Activated CD4-positive, alpha-beta T cell treated with anti-CD3 and anti-CD28 coated beads for 36 hours (primary cell): ENCODE measurements around the gene ADCYAP1R1. TPM values are rescaled to one million over a fixed set of nuclear protein-coding genes. Genes with fewer than 3 reads are reported as not detected.
A peak's percentile ranks its signal among the peaks of the same experiment; 100 is the strongest.
"Not testable (repeated sequence)": the region's sequence is repeated elsewhere in the genome, so short reads cannot be mapped to it uniquely, and the experiment has no call there.

Source experiments
- ATAC-seq: fragments of 200-7000 bp; cut with Tn5 transposase; one replicate; pipeline ENCODE4 v1.10.0; 2021; ENCODE audit warnings: mild to moderate bottlenecking, moderate library complexity
- CTCF ChIA-PET: fragments of 350-600 bp; sonication (Branson Sonifier 250); formaldehyde crosslinking; loops from one replicate; lab custom pipeline; 2021; ENCODE audit warnings: antibody characterized with exemption; lab: Charles Lee
- POLR2A ChIA-PET: fragments of 350-600 bp; sonication (Branson Sonifier 250); formaldehyde crosslinking; loops from one replicate; lab custom pipeline; 2021; ENCODE audit warnings: antibody characterized with exemption, inconsistent platforms; lab: Charles Lee
- DNase-seq: peaks from one replicate; pipeline ENCODE4 v3.0.0-alpha.2; 2020
- H3K27ac Mint-ChIP-seq: one replicate; pipeline ENCODE4 v1.8.0; 2021; ENCODE audit warnings: mixed read lengths
- H3K27me3 Mint-ChIP-seq: one replicate; pipeline ENCODE4 v1.8.0; 2021; ENCODE audit warnings: mixed read lengths
- H3K36me3 Mint-ChIP-seq: one replicate; pipeline ENCODE4 v1.8.0; 2021; ENCODE audit warnings: low read depth, mixed read lengths
- H3K4me1 Mint-ChIP-seq: one replicate; pipeline ENCODE4 v1.8.0; 2021; ENCODE audit warnings: mixed read lengths
- H3K4me3 Mint-ChIP-seq: one replicate; pipeline ENCODE4 v1.8.0; 2021; ENCODE audit warnings: mild to moderate bottlenecking, moderate library complexity, mixed read lengths
- H3K9me3 Mint-ChIP-seq: one replicate; pipeline ENCODE4 v1.8.0; 2021; ENCODE audit warnings: low read depth, mixed read lengths
- intact Hi-C, 2 experiments: fragments of 100-400 bp; cut with DNase I in 1 of 2; cut with micrococcal nuclease in 1 of 2; formaldehyde crosslinking; loops; one replicate each; pipeline versions ENCODE4 v1.14.2 to v1.15.1; 2022 to 2024; cut with DNase I, micrococcal nuclease
- total RNA-seq, 2 experiments: library from RNA; stranded (reverse); gene quantifications; one replicate each; pipeline ENCODE4 v1.2.3, GENCODE V29; 2021

The ADCYAP1R1 gene
- total RNA-seq, 2 experiments from 2014 or later = not detected

DNA sequence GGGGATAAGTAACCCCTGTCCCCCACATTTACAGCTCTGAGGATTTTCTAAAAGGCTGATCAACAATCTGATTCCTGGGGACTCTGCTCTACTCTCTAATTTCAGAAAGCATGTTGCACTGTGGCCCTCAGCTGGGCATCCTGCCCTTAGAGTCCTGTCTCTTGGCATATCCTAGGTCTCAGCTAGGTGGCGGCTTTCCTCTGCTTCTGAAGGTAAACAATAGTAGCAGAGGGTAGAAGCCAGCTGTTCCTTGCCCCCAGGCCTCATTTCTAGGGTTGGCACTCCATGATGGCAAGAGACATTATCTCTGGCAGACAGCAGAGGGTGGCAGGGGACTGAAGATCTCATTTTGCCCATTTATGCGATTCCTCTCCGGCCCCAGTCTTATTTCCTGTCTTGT is 77.0 kb downstream of the ADCYAP1R1 start:
- no peak for DNase-seq
- Mint-ChIP-seq H3K9me3 (no peaks in the 10 kb centered on the region), H3K36me3 (no peaks in the 10 kb centered on the region), H3K4me3 (no peak overlapping the region), H3K27me3 (no peaks in the 10 kb centered on the region), H3K27ac (no peak overlapping the region), H3K4me1 (no peaks in the 10 kb centered on the region)
- CTCF ChIA-PET = interaction anchor here (0.7 to 1.1 kb wide), 3 partner anchors 73 to 145 kb away, joined by 4 read pairs; partner anchors contain the start of gene ADCYAP1R1
- no peak for ATAC-seq
- POLR2A ChIA-PET = no interaction called here
- intact Hi-C loops = loop anchor here in 1 of 2 experiments (10.0 kb wide), 2 partner anchors 84 to 334 kb away; no protein-coding TSS in a partner anchor

DNA sequence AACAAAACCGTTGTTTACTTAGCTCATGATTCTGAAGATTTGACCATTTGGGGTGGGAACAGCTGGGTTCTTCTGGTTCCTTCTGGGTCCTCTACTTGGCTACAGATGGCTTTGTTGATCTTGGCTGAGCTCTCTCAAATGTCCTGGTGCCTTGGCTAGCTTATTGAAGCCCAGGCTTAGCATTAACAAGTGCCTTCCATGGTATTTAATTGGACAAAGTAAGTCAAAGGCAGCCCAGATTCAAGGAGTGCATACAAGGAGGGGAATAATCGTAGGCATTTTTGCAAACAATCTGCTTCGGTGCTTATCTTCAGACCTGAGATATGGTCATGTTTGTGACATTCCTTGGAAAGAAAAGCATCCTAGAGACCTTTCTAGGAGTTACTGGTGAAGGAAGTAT is 81.4 kb downstream of the ADCYAP1R1 start:
- Mint-ChIP-seq H3K27ac (no peak overlapping the region), H3K4me3 (no peak overlapping the region), H3K4me1 (no peaks in the 10 kb centered on the region), H3K27me3 (peaks cover 2% of the 10 kb centered on the region), H3K36me3 (no peaks in the 10 kb centered on the region), H3K9me3 (no peaks in the 10 kb centered on the region)
- DNase-seq = no peak
- ATAC-seq = no peak
- CTCF ChIA-PET = interaction anchor here (0.6 to 7.0 kb wide), 19 partner anchors 9 to 1051 kb away, joined by 3 to 72 read pairs (median 4); no protein-coding TSS in a partner anchor
- POLR2A ChIA-PET = no interaction called here
- intact Hi-C loops = loop anchor here (5.0 kb wide), 2 partner anchors 604 to 1069 kb away; no protein-coding TSS in a partner anchor

DNA sequence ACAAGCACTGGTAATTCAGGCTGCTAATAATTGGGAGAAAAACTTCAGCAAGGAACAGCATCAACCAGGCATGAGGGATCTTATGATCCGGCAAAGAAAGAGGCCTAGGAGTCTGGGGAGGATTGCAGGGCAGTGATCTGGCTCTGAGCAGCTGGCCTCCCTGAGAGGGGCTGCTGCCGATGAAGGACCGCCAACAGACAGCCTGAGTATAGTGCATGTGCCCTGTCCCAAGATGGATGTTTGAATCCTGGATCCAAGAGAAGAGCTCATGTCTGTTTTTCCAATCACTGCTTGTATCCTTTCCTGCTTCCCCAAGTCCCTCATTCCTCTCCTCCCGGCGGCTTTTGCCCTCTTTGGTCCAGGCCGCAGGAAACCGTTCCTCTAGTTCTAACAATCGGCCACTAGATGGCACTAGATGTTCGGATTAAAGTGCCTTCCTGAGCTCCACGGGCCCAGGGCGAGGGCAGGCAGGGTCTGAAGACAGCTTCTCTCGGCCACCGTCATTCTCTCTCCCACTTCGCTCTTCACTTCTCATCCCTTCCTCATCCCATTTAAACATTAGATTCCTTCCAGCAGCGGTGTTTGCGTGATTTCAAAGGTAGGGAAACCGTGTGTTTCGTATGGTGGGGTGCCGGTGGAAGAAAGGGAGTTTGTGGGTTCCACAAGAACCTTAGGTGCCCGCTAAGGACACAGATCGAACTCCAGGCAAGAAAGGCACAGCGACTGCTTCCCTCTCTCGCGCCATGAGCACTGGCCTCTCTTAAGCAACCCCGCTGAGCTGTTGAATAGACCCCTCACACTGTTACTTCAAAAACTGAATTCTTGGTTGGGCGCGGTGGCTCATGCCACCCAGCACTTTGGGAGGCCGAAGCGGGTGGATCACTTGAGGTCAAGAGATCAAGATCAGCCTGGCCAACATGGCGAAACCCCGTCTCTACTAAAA is 82.4 kb downstream of the ADCYAP1R1 start:
- H3K27me3 Mint-ChIP-seq = peaks cover 2% of the 10 kb centered on the region
- no peaks in the 10 kb centered on the region for H3K4me1 Mint-ChIP-seq
- no peaks in the 10 kb centered on the region for H3K9me3 Mint-ChIP-seq
- peak; percentile 73 for DNase-seq
- ChIA-PET CTCF (interaction anchor here (0.6 to 7.0 kb wide), 42 partner anchors 8 to 1615 kb away, joined by 3 to 72 read pairs (median 4); no protein-coding TSS in a partner anchor), POLR2A (no interaction called here)
- intact Hi-C loops = loop anchor here (1.0 to 5.0 kb wide), 5 partner anchors 354 to 1068 kb away; no protein-coding TSS in a partner anchor
- no peak overlapping the region for H3K4me3 Mint-ChIP-seq
- H3K36me3 Mint-ChIP-seq = no peaks in the 10 kb centered on the region
- H3K27ac Mint-ChIP-seq = no peak overlapping the region
- ATAC-seq = peak; percentile 64

GRCh38 chr7:31137234-31137633 is 85.1 kb downstream of the ADCYAP1R1 start:
- intact Hi-C loops = no loop called here

GRCh38 chr7:31145339-31145738 is 93.2 kb downstream of the ADCYAP1R1 start:
- ATAC-seq (no peak), DNase-seq (no peak)
- intact Hi-C loops = no loop called here
- Mint-ChIP-seq H3K4me3 (no peak overlapping the region), H3K9me3 (no peaks in the 10 kb centered on the region), H3K27ac (no peak overlapping the region), H3K4me1 (no peaks in the 10 kb centered on the region), H3K36me3 (no peaks in the 10 kb centered on the region), H3K27me3 (peaks cover 12% of the 10 kb centered on the region)
- ChIA-PET POLR2A (no interaction called here), CTCF (no interaction called here)

More at GRCh38 chr7:31137234-31137633, 85.1 kb downstream of the ADCYAP1R1 start:
- ChIA-PET POLR2A (no interaction called here), CTCF (interaction anchor here (7.0 kb wide), 1 partner anchor 153 kb away, joined by 41 read pairs; no protein-coding TSS in a partner anchor)
- Mint-ChIP-seq H3K36me3 (no peaks in the 10 kb centered on the region), H3K4me1 (no peaks in the 10 kb centered on the region), H3K27me3 (peaks cover 2% of the 10 kb centered on the region), H3K4me3 (no peak overlapping the region), H3K27ac (no peak overlapping the region), H3K9me3 (no peaks in the 10 kb centered on the region)
- no peak for ATAC-seq
- DNase-seq = no peak

- no peak for ATAC-seq
- DNase-seq = no peak
- Mint-ChIP-seq H3K4me1 (no peaks in the 10 kb centered on the region), H3K27me3 (peaks cover 12% of the 10 kb centered on the region), H3K27ac (no peak overlapping the region), H3K36me3 (no peaks in the 10 kb centered on the region), H3K9me3 (no peaks in the 10 kb centered on the region), H3K4me3 (no peak overlapping the region)
- intact Hi-C loops = no loop called here
- ChIA-PET POLR2A (no interaction called here), CTCF (interaction anchor here (1.2 kb wide), 1 partner anchor 11 kb away, joined by 3 read pairs; no protein-coding TSS in a partner anchor)
Measured at GRCh38 chr7:31146030-31146429, 93.9 kb downstream of the ADCYAP1R1 start.

DNA sequence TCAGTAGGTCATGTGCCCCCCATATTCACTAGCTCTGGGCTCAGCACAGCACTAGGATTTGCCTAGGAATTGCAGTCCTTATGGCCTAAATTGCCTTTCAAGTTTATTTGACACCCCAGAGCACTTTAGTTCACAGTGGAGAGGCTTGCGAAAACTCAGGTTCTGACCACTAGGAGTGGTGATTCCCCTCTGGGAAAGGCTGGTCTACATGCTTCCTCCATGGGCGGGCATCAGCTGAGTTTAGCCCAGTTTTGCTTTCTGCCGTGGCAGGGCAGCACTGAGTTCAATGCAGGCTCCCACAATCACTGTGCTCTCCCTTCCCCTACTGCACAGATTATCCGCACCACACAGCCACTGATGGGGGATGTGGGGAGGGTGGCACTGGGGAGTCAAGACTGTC is 94.4 kb downstream of the ADCYAP1R1 start:
- ChIA-PET POLR2A (no interaction called here), CTCF (interaction anchor here (1.2 kb wide), 1 partner anchor 12 kb away, joined by 3 read pairs; no protein-coding TSS in a partner anchor)
- H3K4me3 Mint-ChIP-seq = no peak overlapping the region
- H3K27me3 Mint-ChIP-seq = peaks cover 12% of the 10 kb centered on the region
- no peak for DNase-seq
- no peaks in the 10 kb centered on the region for H3K4me1 Mint-ChIP-seq
- H3K27ac Mint-ChIP-seq = no peak overlapping the region
- no peaks in the 10 kb centered on the region for H3K36me3 Mint-ChIP-seq
- intact Hi-C loops = no loop called here
- ATAC-seq = no peak
- H3K9me3 Mint-ChIP-seq = no peaks in the 10 kb centered on the region

- CTCF ChIA-PET = no interaction called here
- Mint-ChIP-seq H3K36me3 (no peaks in the 10 kb centered on the region), H3K9me3 (no peaks in the 10 kb centered on the region), H3K4me1 (no peaks in the 10 kb centered on the region), H3K27ac (no peak overlapping the region), H3K27me3 (no peaks in the 10 kb centered on the region), H3K4me3 (no peak overlapping the region)
- POLR2A ChIA-PET = no interaction called here
- intact Hi-C loops = no loop called here
- ATAC-seq (no peak), DNase-seq (no peak)
Measured at GRCh38 chr7:31151849-31152248, 99.7 kb downstream of the ADCYAP1R1 start.

DNA sequence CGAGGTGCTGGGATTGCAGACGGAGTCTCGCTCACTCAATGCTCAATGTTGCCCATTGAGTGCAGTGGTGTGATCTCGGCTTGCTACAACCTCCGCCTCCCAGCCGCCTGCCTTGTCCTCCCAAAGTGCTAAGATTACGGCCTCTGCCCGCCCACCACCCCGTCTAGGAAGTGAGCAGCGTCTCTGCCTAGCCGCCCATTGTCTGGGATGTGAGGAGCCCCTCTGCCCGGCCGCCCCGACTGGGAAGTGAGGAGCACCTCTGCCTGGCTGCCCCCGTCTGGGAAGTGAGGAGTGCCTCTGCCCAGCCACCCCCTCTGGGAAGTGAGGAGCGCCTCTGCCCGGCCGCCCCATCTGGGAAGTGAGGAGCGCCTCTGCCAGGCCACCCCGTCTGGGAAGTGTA is 101.2 kb downstream of the ADCYAP1R1 start:
- CTCF ChIA-PET, ATAC-seq, H3K36me3 Mint-ChIP-seq, H3K4me3 Mint-ChIP-seq, H3K27me3 Mint-ChIP-seq, intact Hi-C loops, H3K4me1 Mint-ChIP-seq, POLR2A ChIA-PET, H3K9me3 Mint-ChIP-seq, H3K27ac Mint-ChIP-seq, DNase-seq: not testable (repeated sequence)

DNA sequence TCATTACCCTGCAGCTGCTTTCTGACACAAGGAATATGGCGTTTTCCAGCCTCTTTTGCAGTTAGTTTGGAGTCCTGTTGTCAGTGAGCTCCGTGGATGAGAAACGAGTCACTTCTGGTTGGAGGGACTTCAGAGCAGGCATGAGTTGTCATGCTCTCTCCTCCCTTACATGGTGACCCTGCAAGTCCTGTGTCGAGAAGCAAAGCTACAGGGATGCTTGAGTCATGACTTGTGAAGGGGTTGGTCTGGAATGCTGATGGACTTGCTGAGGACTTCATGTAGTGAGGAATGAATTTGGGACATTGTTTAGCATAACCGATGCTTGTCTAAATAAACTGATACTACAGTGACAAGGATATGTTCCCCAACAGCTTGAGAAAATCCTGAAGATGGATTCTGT is 108.8 kb downstream of the ADCYAP1R1 start:
- no peaks in the 10 kb centered on the region for H3K4me1 Mint-ChIP-seq

More for the DNA sequence above, 108.8 kb downstream of the ADCYAP1R1 start:
- H3K27ac Mint-ChIP-seq = no peak overlapping the region
- no peak overlapping the region for H3K4me3 Mint-ChIP-seq
- peaks cover 5% of the 10 kb centered on the region for H3K27me3 Mint-ChIP-seq
- DNase-seq (no peak), ATAC-seq (no peak)
- peaks cover 2% of the 10 kb centered on the region for H3K9me3 Mint-ChIP-seq
- H3K36me3 Mint-ChIP-seq = no peaks in the 10 kb centered on the region
- intact Hi-C loops = no loop called here
- ChIA-PET CTCF (interaction anchor here (0.6 kb wide), 1 partner anchor 26 kb away, joined by 3 read pairs; no protein-coding TSS in a partner anchor), POLR2A (no interaction called here)
